Common myeloid progenitor, CD34-positive (primary cell): ENCODE data around the gene AGAP2.

Source experiments
- CTCF ChIA-PET: fragments of 350-600 bp; sonication (Branson Sonifier 250); formaldehyde crosslinking; loops from one replicate; lab custom pipeline; 2021; ENCODE audit warnings: antibody characterized with exemption; lab: Charles Lee
- POLR2A ChIA-PET: fragments of 350-600 bp; sonication (Branson Sonifier 250); formaldehyde crosslinking; loops from one replicate; lab custom pipeline; 2021; ENCODE audit warnings: antibody characterized with exemption; lab: Charles Lee
- DNase-seq, 3 donors: peaks; one replicate each; pipeline versions ENCODE4 v3.0.0 to v3.0.0-alpha.2; 2013
- H3K27ac ChIP-seq, 2 experiments: 1 replicate in 1 of 2; 2 replicates in 1 of 2; pipeline ENCODE4 v1.7.0; 2013; ENCODE audit warnings: inconsistent platforms in 2 of 2, low read length in 2 of 2, mild to moderate bottlenecking in 2 of 2, low read depth in 1 of 2, moderate library complexity in 1 of 2; ENCODE audit not compliant: severe bottlenecking in 2 of 2, insufficient read depth in 1 of 2, poor library complexity in 1 of 2
- H3K27me3 ChIP-seq, 5 experiments: replicated peaks in 2 of 5; 1 replicate in 3 of 5; 2 replicates in 2 of 5; pipeline versions ENCODE4 v1.6.1 to v1.7.0; 2013; ENCODE audit warnings: low read length in 4 of 5, mild to moderate bottlenecking in 2 of 5, moderate library complexity in 2 of 5, inconsistent platforms in 1 of 5; ENCODE audit not compliant: insufficient read depth in 5 of 5, control insufficient read depth in 4 of 5
- H3K36me3 ChIP-seq, 4 experiments: 1 replicate in 2 of 4; 2 replicates in 2 of 4; pipeline versions ENCODE4 v1.6.1 to v1.7.0; 2013; ENCODE audit warnings: low read length in 3 of 4, control low read depth in 1 of 4, mild to moderate bottlenecking in 1 of 4; ENCODE audit not compliant: control insufficient read depth in 4 of 4, insufficient read depth in 4 of 4
- H3K4me1 ChIP-seq, 4 experiments: 1 replicate in 3 of 4; 2 replicates in 1 of 4; pipeline versions ENCODE4 v1.6.1 to v1.7.1; 2013; ENCODE audit warnings: low read length in 3 of 4, mild to moderate bottlenecking in 3 of 4, control low read depth in 1 of 4, inconsistent platforms in 1 of 4, moderate library complexity in 1 of 4; ENCODE audit not compliant: control insufficient read depth in 4 of 4, insufficient read depth in 4 of 4; ENCODE audit errors: control extremely low read depth in 1 of 4
- H3K4me3 ChIP-seq, 7 experiments: 1 replicate in 4 of 7; 2 replicates in 3 of 7; pipeline versions ENCODE4 v1.5.1 to v1.7.0; 2013; ENCODE audit warnings: mild to moderate bottlenecking in 7 of 7, low read length in 6 of 7, moderate library complexity in 6 of 7, inconsistent platforms in 2 of 7, low read depth in 2 of 7, control low read depth in 1 of 7; ENCODE audit not compliant: insufficient read depth in 4 of 7, control insufficient read depth in 1 of 7; ENCODE audit errors: extremely low read depth in 1 of 7
- H3K9me3 ChIP-seq, 5 experiments: 1 replicate in 4 of 5; 2 replicates in 1 of 5; pipeline versions ENCODE4 v1.6.1 to v1.7.1; 2013; ENCODE audit warnings: low read length in 4 of 5, mild to moderate bottlenecking in 2 of 5, inconsistent platforms in 1 of 5, low read depth in 1 of 5, moderate library complexity in 1 of 5; ENCODE audit not compliant: control insufficient read depth in 4 of 5, insufficient read depth in 2 of 5; ENCODE audit errors: control extremely low read depth in 1 of 5
- WGBS: methylation state at CpG from one replicate; pipeline ENCODE4 v1.1.5; 2013; ENCODE audit not compliant: insufficient coverage; 5-methylcytosine and 5-hydroxymethylcytosine counted together

The AGAP2 gene

DNA sequence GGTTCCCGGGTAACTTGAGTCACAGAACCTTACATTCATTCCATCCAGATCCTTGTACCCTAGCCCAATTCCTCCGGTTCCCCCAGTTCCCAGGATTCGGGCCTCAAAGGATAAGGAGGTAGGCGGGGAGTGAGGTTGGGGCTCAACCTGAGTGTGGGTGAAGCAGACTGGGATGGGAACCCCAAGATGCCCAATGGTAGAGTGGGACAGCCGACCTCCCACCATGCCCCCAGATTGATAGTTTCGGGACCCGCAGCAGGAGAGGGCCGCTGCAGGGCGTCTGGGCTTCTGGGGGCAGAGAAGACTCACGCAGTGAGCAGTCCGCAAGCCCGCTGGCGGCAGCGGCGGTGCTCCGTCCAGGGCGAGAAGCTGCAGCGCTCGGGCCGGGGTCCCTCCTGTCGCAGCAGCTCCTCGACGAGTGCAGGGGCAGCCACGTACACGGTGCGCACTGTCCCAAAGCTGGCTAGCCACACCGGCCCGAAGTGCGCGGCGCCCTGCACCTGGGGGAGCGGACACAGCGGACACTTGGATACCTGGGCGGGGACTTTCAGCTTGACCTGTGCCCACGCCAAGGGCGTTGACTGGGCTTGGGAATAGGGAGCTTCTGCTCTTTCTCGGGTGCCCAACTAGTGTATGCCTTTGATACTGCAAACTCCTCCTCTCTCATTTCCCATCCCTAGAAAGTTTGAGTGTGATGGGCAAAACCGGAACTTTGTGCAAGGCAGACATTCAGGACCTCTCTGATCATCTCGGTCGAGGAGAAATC, 27.3 kb upstream of the AGAP2 start:
- WGBS = 3% methylated on average over 33 of the region's 40 CpGs
- CTCF ChIA-PET = interaction anchor here (0.7 to 7.4 kb wide), 7 partner anchors 10 to 71 kb away, joined by 3 to 74 read pairs (median 4); partner anchors contain the start of genes EEF1AKMT3, MARCHF9 and METTL1
- POLR2A ChIA-PET = no interaction called here
- Histone ChIP-seq H3K4me1 (peaks cover 2 to 31% (median 30%) of the 10 kb centered on the region in 4 experiments), H3K27me3 (peaks cover 0 to 50% (median 20%) of the 10 kb centered on the region in 5 experiments), H3K27ac (no peak overlapping the region), H3K36me3 (peaks cover 5 to 23% (median 13%) of the 10 kb centered on the region in 4 experiments), H3K4me3 (peak overlapping the region in 6 of 7 experiments; percentile 40 to 77 (median 59)), H3K9me3 (no peaks in the 10 kb centered on the region)
- no peak for DNase-seq

DNA sequence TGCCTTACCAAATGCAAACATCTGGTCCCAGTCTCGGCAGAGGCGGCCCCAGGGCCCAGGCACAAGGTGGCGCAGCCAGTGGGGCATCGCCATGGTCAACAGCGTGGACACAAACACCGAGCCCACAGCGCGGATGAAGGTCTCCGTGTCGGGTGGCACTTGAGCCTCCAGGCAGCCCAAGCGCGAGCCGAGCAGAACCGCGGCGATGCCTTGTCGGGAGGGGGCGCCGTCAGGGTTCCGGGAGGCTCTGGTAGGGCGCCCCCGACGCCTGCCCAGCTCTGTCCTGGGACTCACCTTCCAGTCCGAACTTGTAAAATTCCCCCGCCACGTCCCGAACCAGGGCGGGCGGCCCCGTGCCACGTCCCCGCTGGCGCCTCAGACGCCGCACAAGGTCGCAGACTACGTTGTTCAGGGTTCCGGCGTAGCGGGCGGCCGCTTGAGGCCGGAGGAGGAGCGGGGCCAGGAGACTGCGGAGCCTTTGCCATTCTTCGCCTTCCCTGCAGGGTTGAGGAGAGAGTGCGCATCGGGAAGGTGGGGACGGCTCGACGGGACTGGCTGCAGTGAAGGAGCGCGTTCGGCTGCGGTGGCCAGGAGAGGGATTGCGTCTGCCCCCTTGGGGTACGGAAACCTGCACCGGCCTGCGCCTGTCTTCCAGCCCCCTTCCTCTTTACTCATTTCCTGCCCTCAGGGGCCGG, 26.6 kb upstream of the AGAP2 start:
- CTCF ChIA-PET = interaction anchor here (0.9 to 7.4 kb wide), 4 partner anchors 9 to 36 kb away, joined by 3 to 74 read pairs (median 24); partner anchors contain the start of genes EEF1AKMT3, MARCHF9 and METTL1
- WGBS = 1% methylated on average over 53 of the region's 60 CpGs
- peak in 2 of 3 donors; percentile 60 to 67 for DNase-seq
- Histone ChIP-seq H3K9me3 (no peaks in the 10 kb centered on the region), H3K4me1 (peaks cover 0 to 29% (median 26%) of the 10 kb centered on the region in 4 experiments), H3K36me3 (peaks cover 3 to 17% (median 13%) of the 10 kb centered on the region in 4 experiments), H3K4me3 (peak overlapping the region; percentile 30 to 77 (median 58)), H3K27me3 (peaks cover 0 to 50% (median 20%) of the 10 kb centered on the region in 5 experiments), H3K27ac (no peak overlapping the region)
- POLR2A ChIA-PET = no interaction called here

DNA sequence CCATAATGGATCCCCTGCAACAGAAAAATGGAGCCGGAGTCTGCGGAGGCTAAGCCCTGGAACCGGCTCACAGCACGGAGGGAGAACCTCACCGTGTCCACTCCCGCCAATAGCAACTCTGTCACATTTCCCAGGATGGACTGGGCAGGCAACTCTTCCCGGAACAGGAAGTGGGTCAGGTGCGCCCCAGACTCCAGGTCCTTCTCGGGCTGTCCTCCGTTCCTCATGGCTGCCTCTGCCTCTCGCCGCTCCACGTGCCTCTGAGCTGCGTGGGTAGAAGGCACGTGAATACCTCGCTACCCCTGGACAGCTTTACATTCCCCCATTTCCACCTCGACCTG, 26.1 kb upstream of the AGAP2 start:
- CTCF ChIA-PET = interaction anchor here (0.9 to 7.4 kb wide), 4 partner anchors 8 to 36 kb away, joined by 3 to 74 read pairs (median 24); partner anchors contain the start of genes EEF1AKMT3, MARCHF9 and METTL1
- DNase-seq = no peak
- Histone ChIP-seq H3K27me3 (peaks cover 0 to 50% (median 20%) of the 10 kb centered on the region in 5 experiments), H3K9me3 (no peaks in the 10 kb centered on the region), H3K36me3 (peaks cover 2 to 14% (median 9%) of the 10 kb centered on the region in 4 experiments), H3K27ac (no peak overlapping the region), H3K4me3 (peak overlapping the region in 6 of 7 experiments; percentile 40 to 77 (median 59)), H3K4me1 (peaks cover 0 to 29% (median 26%) of the 10 kb centered on the region in 4 experiments)
- POLR2A ChIA-PET = no interaction called here
- WGBS = 16% methylated on average over 15 of the region's 17 CpGs

DNA sequence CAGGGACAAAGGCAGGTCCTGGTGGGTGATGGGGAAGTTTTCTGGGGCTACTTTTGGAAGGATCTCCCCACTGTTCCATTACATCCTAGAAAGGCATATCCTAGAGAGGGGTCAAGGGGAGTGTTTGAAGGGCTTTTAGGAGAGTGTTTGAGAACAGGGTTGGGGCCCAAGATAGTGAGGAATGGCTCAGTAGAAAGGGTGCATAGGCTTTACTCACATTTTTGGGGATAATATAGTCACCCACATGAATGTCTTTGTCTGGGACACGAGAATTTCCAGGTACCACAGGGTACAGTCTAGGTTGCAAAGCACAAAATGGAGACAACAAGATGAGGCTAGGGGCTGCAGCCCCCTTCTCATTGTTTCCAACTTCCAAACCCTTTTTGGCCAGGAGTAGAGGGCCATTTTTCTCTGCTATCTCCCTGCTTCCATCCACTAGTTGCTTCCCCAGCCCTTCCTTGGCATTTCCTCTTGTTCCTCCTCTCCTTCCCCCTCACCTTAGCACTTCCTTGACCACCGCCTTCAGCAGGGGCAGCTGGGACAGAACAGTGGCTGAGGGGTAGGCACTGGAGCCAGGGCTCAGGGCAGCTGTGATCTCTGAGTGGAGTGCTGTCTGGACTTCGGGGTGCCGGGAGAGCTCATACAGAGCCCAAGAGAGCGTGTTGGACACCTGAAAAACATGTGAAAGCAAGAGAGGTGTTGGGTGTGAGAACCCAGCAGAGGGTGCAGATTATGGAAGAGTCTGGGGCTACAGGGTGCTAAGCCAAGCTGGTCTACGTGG, 25.5 kb upstream of the AGAP2 start:
- POLR2A ChIA-PET = no interaction called here
- DNase-seq = no peak
- peaks cover 0 to 10% (median 5%) of the 10 kb centered on the region in 4 experiments for H3K36me3 ChIP-seq
- H3K4me3 ChIP-seq = peak overlapping the region in 1 of 7 experiments; percentile 77
- peaks cover 0 to 50% (median 20%) of the 10 kb centered on the region in 5 experiments for H3K27me3 ChIP-seq
- H3K27ac ChIP-seq = no peak overlapping the region
- H3K4me1 ChIP-seq = peaks cover 0 to 29% (median 26%) of the 10 kb centered on the region in 4 experiments
- CTCF ChIA-PET = interaction anchor here (1.5 to 7.4 kb wide), 3 partner anchors 8 to 22 kb away, joined by 4 to 74 read pairs (median 43); partner anchors contain the start of genes EEF1AKMT3, MARCHF9 and METTL1
- no peaks in the 10 kb centered on the region for H3K9me3 ChIP-seq
- WGBS = 95% methylated on average over 4 of the region's 6 CpGs

DNA sequence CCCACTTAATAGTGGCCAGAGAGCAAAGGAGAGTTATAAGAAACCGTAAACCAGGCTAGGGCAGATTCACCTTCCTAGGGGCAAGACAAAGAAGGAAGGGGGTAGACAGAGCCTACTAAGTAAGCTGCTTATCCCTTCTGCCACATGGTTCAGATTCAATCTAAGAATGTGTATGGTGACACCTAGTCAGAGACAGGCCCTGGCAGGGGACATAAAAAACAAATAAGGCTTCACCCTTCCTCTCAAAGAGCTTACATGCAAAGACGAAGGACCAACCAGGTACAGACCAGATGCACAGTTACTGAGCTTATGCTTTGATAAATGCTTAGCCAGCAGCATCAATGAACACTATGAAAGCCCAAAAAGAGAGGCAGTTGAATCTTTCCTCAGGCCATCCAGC, 23.9 kb upstream of the AGAP2 start:
- H3K36me3 ChIP-seq = peaks cover 0 to 16% (median 7%) of the 10 kb centered on the region in 4 experiments
- H3K27me3 ChIP-seq = peaks cover 0 to 49% (median 20%) of the 10 kb centered on the region in 5 experiments
- 100% methylated on average over 1 of the region's 2 CpGs for WGBS
- no peaks in the 10 kb centered on the region for H3K9me3 ChIP-seq
- ChIA-PET CTCF (interaction anchor here (7.4 kb wide), 1 partner anchor 14 kb away, joined by 74 read pairs; the partner anchor contains the start of genes EEF1AKMT3 and METTL1), POLR2A (no interaction called here)
- no peak overlapping the region for H3K27ac ChIP-seq
- H3K4me1 ChIP-seq = peaks cover 0 to 29% (median 26%) of the 10 kb centered on the region in 4 experiments
- H3K4me3 ChIP-seq = no peak overlapping the region
- DNase-seq = no peak

DNA sequence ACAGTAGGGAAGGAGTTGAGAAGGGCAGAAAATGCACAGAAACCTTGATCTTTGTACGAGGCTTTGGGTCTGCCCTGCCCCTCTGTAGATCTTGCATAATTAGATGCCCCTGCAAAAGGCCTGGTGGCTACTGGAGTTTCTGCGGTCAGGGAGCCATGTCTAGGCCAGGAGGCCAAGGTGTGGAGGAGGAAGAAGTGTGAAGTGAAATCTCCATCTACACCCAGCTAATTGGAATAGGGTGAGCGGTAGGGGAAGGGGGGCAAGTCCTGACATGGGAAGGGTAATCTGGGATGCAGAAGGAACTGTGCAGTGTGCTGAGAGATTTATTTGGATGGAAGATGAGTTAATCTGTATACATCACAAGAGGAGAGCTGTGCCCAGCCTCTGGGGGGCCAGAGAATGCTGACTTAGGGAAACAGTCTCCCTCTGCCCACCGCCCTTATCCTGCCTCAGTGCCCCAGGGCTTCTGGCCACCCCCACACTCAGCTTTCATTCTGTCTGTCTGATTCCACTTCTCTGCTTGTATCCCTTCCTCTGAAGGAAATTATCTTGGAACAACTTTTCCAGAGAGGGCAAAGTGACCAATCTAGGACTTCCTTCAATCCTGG, 23.0 kb upstream of the AGAP2 start:
- no peak for DNase-seq
- Histone ChIP-seq H3K9me3 (no peaks in the 10 kb centered on the region), H3K4me3 (no peak overlapping the region), H3K27ac (no peak overlapping the region), H3K4me1 (peaks cover under 1 to 29% (median 26%) of the 10 kb centered on the region in 4 experiments), H3K27me3 (peaks cover 0 to 39% (median 18%) of the 10 kb centered on the region in 5 experiments), H3K36me3 (peaks cover 0 to 16% (median 7%) of the 10 kb centered on the region in 4 experiments)
- ChIA-PET CTCF (interaction anchor here (1.3 to 7.4 kb wide), 3 partner anchors 14 to 32 kb away, joined by 4 to 74 read pairs (median 5); partner anchors contain the start of genes EEF1AKMT3 and METTL1), POLR2A (interaction anchor here (1.0 kb wide), 1 partner anchor 12 kb away, joined by 3 read pairs; no protein-coding TSS in a partner anchor)
- WGBS = 100% methylated on average over 2 of the region's 4 CpGs
